H1 (cell line): ENCODE results near the gene AGBL1. TPM values are rescaled to one million over a fixed set of nuclear protein-coding genes. Genes with fewer than 3 reads are reported as not detected.

ENCODE experiments used
- CTCF ChIA-PET: fragments of 300-600 bp; sonication (Branson Sonifier 250); formaldehyde crosslinking; loops from one replicate; lab custom pipeline; 2021; ENCODE audit not compliant: partially characterized antibody; lab: Charles Lee
- POLR2A ChIA-PET: fragments of 300-600 bp; sonication (Branson Sonifier 250); formaldehyde crosslinking; loops from one replicate; lab custom pipeline; 2021; ENCODE audit warnings: inconsistent platforms; ENCODE audit not compliant: partially characterized antibody; lab: Charles Lee
- DNase-seq, 2 experiments: peaks; one replicate each; pipeline versions ENCODE4 v3.0.0 to v3.0.0-alpha.2; 2010 to 2022; ENCODE audit warnings: low spot score in 2 of 2, low read depth in 1 of 2, mixed read lengths in 1 of 2
- FAIRE-seq: peaks from 2 replicates; lab custom pipeline; 2011; peaks lifted over from hg19 to GRCh38; lab: Jason Lieb, UNC
- H2AFZ ChIP-seq: 2 replicates; pipeline ENCODE4 v1.8.1; 2012; ENCODE audit warnings: low read length, inconsistent platforms
- H2AK5ac ChIP-seq: 2 replicates; pipeline ENCODE4 v1.6.1; 2013; ENCODE audit warnings: low read depth, low read length
- H2BK120ac ChIP-seq: replicated peaks from 2 replicates; pipeline ENCODE3; 2013; ENCODE audit warnings: low read depth, low read length, inconsistent platforms
- H2BK12ac ChIP-seq: 2 replicates; pipeline ENCODE4 v1.6.1; 2013; ENCODE audit warnings: low read depth, low read length
- H2BK15ac ChIP-seq: 2 replicates; pipeline ENCODE4 v1.6.1; 2013; ENCODE audit warnings: low read length
- H2BK20ac ChIP-seq: 2 replicates; pipeline ENCODE4 v1.6.1; 2013; ENCODE audit warnings: low read length
- H2BK5ac ChIP-seq: 2 replicates; pipeline ENCODE4 v1.6.1; 2013; ENCODE audit warnings: low read depth, low read length
- H3K14ac ChIP-seq: 2 replicates; pipeline ENCODE4 v1.6.1; 2013; ENCODE audit warnings: inconsistent platforms; ENCODE audit not compliant: insufficient read length
- H3K18ac ChIP-seq: 2 replicates; pipeline ENCODE4 v1.6.1; 2013; ENCODE audit warnings: low read length; ENCODE audit errors: extremely low read depth
- H3K23ac ChIP-seq: 2 replicates; pipeline ENCODE4 v1.6.1; 2013; ENCODE audit warnings: inconsistent platforms; ENCODE audit not compliant: insufficient read length
- H3K23me2 ChIP-seq: 2 replicates; pipeline ENCODE4 v1.6.1; 2013; ENCODE audit warnings: low read depth, low read length
- H3K27ac ChIP-seq: 2 replicates; pipeline ENCODE4 v1.6.1; 2011; ENCODE audit warnings: low read depth, low read length, inconsistent platforms
- H3K27me3 ChIP-seq, 4 experiments: replicated peaks in 1 of 4; 1 replicate in 1 of 4; 2 replicates in 3 of 4; pipeline versions ENCODE4 v1.6.1 to v1.8.1; 2011 to 2013; ENCODE audit warnings: low read length in 3 of 4, mild to moderate bottlenecking in 3 of 4, inconsistent platforms in 2 of 4, mixed read lengths in 2 of 4, moderate library complexity in 1 of 4; ENCODE audit not compliant: control insufficient read depth in 3 of 4, insufficient read depth in 3 of 4; ENCODE audit errors: extremely low read depth in 1 of 4
- H3K36me3 ChIP-seq, 4 experiments: 2 replicates each; pipeline versions ENCODE4 v1.6.1 to v1.8.1; 2011 to 2013; ENCODE audit warnings: mild to moderate bottlenecking in 4 of 4, low read length in 3 of 4, moderate library complexity in 2 of 4, control low read depth in 1 of 4, inconsistent platforms in 1 of 4; ENCODE audit not compliant: insufficient read depth in 4 of 4, control insufficient read depth in 2 of 4
- H3K4ac ChIP-seq: replicated peaks from 2 replicates; pipeline ENCODE3; 2013; ENCODE audit warnings: low read length, low read depth, mixed read lengths, inconsistent platforms; ENCODE audit not compliant: insufficient read length
- H3K4me1 ChIP-seq, 4 experiments: replicated peaks in 1 of 4; 1 replicate in 1 of 4; 2 replicates in 3 of 4; pipeline versions ENCODE4 v1.6.1 to v1.8.1; 2011 to 2013; ENCODE audit warnings: low read length in 3 of 4, inconsistent platforms in 2 of 4, mixed read lengths in 1 of 4; ENCODE audit not compliant: insufficient read depth in 4 of 4, control insufficient read depth in 3 of 4
- H3K4me2 ChIP-seq, 2 experiments: 2 replicates each; pipeline versions ENCODE4 v1.6.1 to v1.8.1; 2011 to 2013; ENCODE audit warnings: low read depth in 2 of 2, low read length in 2 of 2, control low read depth in 1 of 2, inconsistent platforms in 1 of 2, mild to moderate bottlenecking in 1 of 2; ENCODE audit not compliant: insufficient read depth in 1 of 2
- H3K4me3 ChIP-seq, 4 experiments: fragments of 200-600, 300-600 bp in 1 of 4; sonication (generic), shearing (Covaris generic), sonication (Bioruptor Twin) in 1 of 4; 2 replicates each; pipeline versions ENCODE4 v1.5.1 to v1.8.1; 2011 to 2016; ENCODE audit warnings: low read length in 4 of 4, low read depth in 3 of 4, control low read depth in 2 of 4, inconsistent platforms in 2 of 4, mild to moderate bottlenecking in 2 of 4, mixed read lengths in 1 of 4, moderate library complexity in 1 of 4; ENCODE audit not compliant: insufficient read depth in 2 of 4; ENCODE audit errors: extremely low read depth in 1 of 4
- H3K56ac ChIP-seq: replicated peaks from 2 replicates; pipeline ENCODE3; 2013; ENCODE audit warnings: low read depth, mild to moderate bottlenecking, mixed read lengths, low read length, inconsistent platforms; ENCODE audit not compliant: insufficient read length
- H3K79me1 ChIP-seq: 2 replicates; pipeline ENCODE4 v1.6.1; 2013; ENCODE audit warnings: low read depth, low read length, control low read depth
- H3K79me2 ChIP-seq, 2 experiments: 2 replicates each; pipeline versions ENCODE4 v1.6.1 to v1.8.1; 2012 to 2013; ENCODE audit warnings: low read length in 2 of 2, mild to moderate bottlenecking in 2 of 2, inconsistent platforms in 1 of 2; ENCODE audit not compliant: insufficient read depth in 2 of 2, control insufficient read depth in 1 of 2
- H3K9ac ChIP-seq, 4 experiments: replicated peaks in 1 of 4; 1 replicate in 1 of 4; 2 replicates in 3 of 4; pipeline versions ENCODE4 v1.6.1 to v1.8.1; 2011 to 2013; ENCODE audit warnings: low read depth in 3 of 4, low read length in 3 of 4, control low read depth in 2 of 4, mild to moderate bottlenecking in 2 of 4, moderate library complexity in 2 of 4, inconsistent platforms in 1 of 4; ENCODE audit errors: extremely low read depth in 1 of 4
- H3K9me3 ChIP-seq, 2 experiments: 2 replicates each; pipeline versions ENCODE4 v1.6.1 to v1.8.1; 2012 to 2013; ENCODE audit warnings: mild to moderate bottlenecking in 2 of 2, moderate library complexity in 2 of 2, control low read depth in 1 of 2, inconsistent platforms in 1 of 2, low read depth in 1 of 2, low read length in 1 of 2, mixed read lengths in 1 of 2; ENCODE audit not compliant: insufficient read depth in 2 of 2
- H4K20me1 ChIP-seq, 2 experiments: replicated peaks in 1 of 2; 2 replicates each; pipeline versions ENCODE3 to v1.8.1; 2011 to 2013; ENCODE audit warnings: inconsistent platforms in 2 of 2, low read length in 2 of 2, mild to moderate bottlenecking in 1 of 2; ENCODE audit not compliant: insufficient read depth in 2 of 2, control insufficient read depth in 1 of 2
- H4K5ac ChIP-seq: 2 replicates; pipeline ENCODE4 v1.6.1; 2013; ENCODE audit warnings: low read length, low read depth, mixed read lengths, inconsistent platforms; ENCODE audit not compliant: insufficient read length
- H4K8ac ChIP-seq: 2 replicates; pipeline ENCODE4 v1.8.0; 2013; ENCODE audit warnings: mild to moderate bottlenecking, moderate library complexity, low read length, inconsistent platforms; ENCODE audit not compliant: insufficient read depth; ENCODE audit errors: extremely low read depth
- H4K91ac ChIP-seq: replicated peaks from 2 replicates; pipeline ENCODE3; 2013; ENCODE audit warnings: low read length, mixed read lengths, inconsistent platforms; ENCODE audit not compliant: insufficient read length
- BACH1 ChIP-seq: IDR thresholded peaks from 2 replicates; pipeline ENCODE4 v1.6.1; 2012; ENCODE audit warnings: low read length, improper control_type of control experiment
- E2F6 ChIP-seq: IDR thresholded peaks from 2 replicates; pipeline ENCODE4 v1.6.1; 2012; ENCODE audit warnings: inconsistent platforms
- EGR1 ChIP-seq: IDR thresholded peaks from 2 replicates; pipeline ENCODE4 v1.6.1; 2011; ENCODE audit warnings: low read depth, low read length, borderline replicate concordance
- EP300 ChIP-seq, 2 experiments: IDR thresholded peaks; 1 replicate in 1 of 2; 2 replicates in 1 of 2; pipeline ENCODE4 v1.6.1; 2011 to 2012; ENCODE audit warnings: low read depth in 2 of 2, low read length in 2 of 2, mild to moderate bottlenecking in 2 of 2, borderline replicate concordance in 1 of 2, inconsistent platforms in 1 of 2, moderate library complexity in 1 of 2
- SIN3A ChIP-seq, 2 experiments: IDR thresholded peaks in 1 of 2; conservative IDR thresholded peaks in 1 of 2; 2 replicates each; pipeline ENCODE4 v1.6.1; 2011 to 2012; ENCODE audit warnings: low read length in 2 of 2, improper control_type of control experiment in 1 of 2, low read depth in 1 of 2, mild to moderate bottlenecking in 1 of 2
- SRF ChIP-seq: IDR thresholded peaks from 2 replicates; pipeline ENCODE4 v1.6.1; 2011; ENCODE audit warnings: mild to moderate bottlenecking, low read depth, low read length, moderate library complexity
- WGBS, 2 experiments: shearing (Covaris generic) in 1 of 2; methylation state at CpG; one replicate each; pipeline versions ENCODE4 v1.1.6 to v1.1.7; 2013 to 2015; ENCODE audit warnings: low lambda C conversion rate in 2 of 2, mixed read lengths in 2 of 2, inconsistent platforms in 1 of 2, low coverage in 1 of 2, missing lambda C conversion rate in 1 of 2; ENCODE audit not compliant: insufficient replicate concordance in 2 of 2, insufficient coverage in 1 of 2, insufficient read length in 1 of 2; ENCODE audit errors: extremely low coverage in 1 of 2, missing lambda C conversion rate in 1 of 2; 5-methylcytosine and 5-hydroxymethylcytosine counted together
- polyA plus RNA-seq, 7 experiments: library from polyadenylated mRNA; depleted of rRNA in 3 of 7; stranded (reverse) in 5 of 7; unstranded in 2 of 7; fragments of >200 nt in 5 of 7; fragments of 200-250 nt in 2 of 7; gene quantifications; 1 replicate in 5 of 7; 2 replicates in 1 of 7; 4 replicates in 1 of 7; pipeline versions ENCODE4 v1.2.1 to v1.2.3, GENCODE V29; 2011 to 2013; ENCODE audit warnings: missing spikeins in 2 of 7, mixed read lengths in 2 of 7
- total RNA-seq: library from RNA; stranded (reverse); fragmentation: NEBNext Ultra II Directional; extraction: Animal tissue kit (Norgen Biotek cat#: 25700); gene quantifications from 2 replicates; pipeline ENCODE4 v1.2.1, GENCODE V29; 2021

The AGBL1 gene
- total and polyA plus RNA-seq, 2 of the 8 experiments (the other 6 are each of a cell fraction or from before 2014, with no cell fraction given) = not detected

- no peak overlapping the region for H3K18ac ChIP-seq
- FAIRE-seq = no peak
- H2BK15ac ChIP-seq = no peak overlapping the region
Measured at GRCh38 chr15:86054338-86054737, 25.3 kb upstream of the AGBL1 start.

More at GRCh38 chr15:86054338-86054737, 25.3 kb upstream of the AGBL1 start:
- no peak overlapping the region for H3K4me2 ChIP-seq
- H2BK12ac ChIP-seq = no peak overlapping the region
- H3K23ac ChIP-seq = no peak overlapping the region
- no peak overlapping the region for H4K8ac ChIP-seq
- 93% methylated on average over 6 of the region's 6 CpGs; no CpG with 5 or more reads in 1 of the 2 experiments for WGBS, 2 experiments
- no peaks in the 10 kb centered on the region for H3K36me3 ChIP-seq
- H3K79me1 ChIP-seq = no peaks in the 10 kb centered on the region
- no peak overlapping the region for H3K4ac ChIP-seq
- H4K91ac ChIP-seq = no peak overlapping the region
- ChIA-PET POLR2A (no interaction called here), CTCF (interaction anchor here (1.4 kb wide), 1 partner anchor 13 kb away, joined by 6 read pairs; no protein-coding TSS in a partner anchor)
- H3K56ac ChIP-seq = no peak overlapping the region
- no peak for TF ChIP-seq SRF
- no peak for TF ChIP-seq E2F6
- no peak for TF ChIP-seq SIN3A (conservative IDR thresholded peaks at IDR 0.05 in 1 of 2, IDR thresholded peaks at IDR 0.05 in 1 of 2; ENCODE audit: low read depth in 1 of 2, low read length in 2 of 2)
- no peak for TF ChIP-seq BACH1
- no peak for TF ChIP-seq EP300 (IDR thresholded peaks at IDR 0.05; ENCODE audit: borderline replicate concordance in 1 of 2, low read depth in 2 of 2, low read length in 2 of 2)
- TF ChIP-seq EGR1 = no peak
- no peak overlapping the region for H2BK5ac ChIP-seq
- no peaks in the 10 kb centered on the region for H3K23me2 ChIP-seq
- H3K4me1 ChIP-seq = no peaks in the 10 kb centered on the region
- DNase-seq = no peak
- H3K9me3 ChIP-seq = no peaks in the 10 kb centered on the region
- no peak overlapping the region for H3K4me3 ChIP-seq
- no peak overlapping the region for H2BK120ac ChIP-seq
- H4K5ac ChIP-seq = no peak overlapping the region
- no peak overlapping the region for H2AK5ac ChIP-seq
- no peaks in the 10 kb centered on the region; a peak in 1 of 7 replicates for H3K27me3 ChIP-seq
- H2AFZ ChIP-seq = no peak overlapping the region
- H3K9ac ChIP-seq = no peak overlapping the region
- H2BK20ac ChIP-seq = no peak overlapping the region
- H3K27ac ChIP-seq = no peak overlapping the region
- no peaks in the 10 kb centered on the region for H3K79me2 ChIP-seq
- no peak overlapping the region for H3K14ac ChIP-seq
- no peaks in the 10 kb centered on the region for H4K20me1 ChIP-seq
